ENCODE results near the gene ANKRD40.

DNA sequence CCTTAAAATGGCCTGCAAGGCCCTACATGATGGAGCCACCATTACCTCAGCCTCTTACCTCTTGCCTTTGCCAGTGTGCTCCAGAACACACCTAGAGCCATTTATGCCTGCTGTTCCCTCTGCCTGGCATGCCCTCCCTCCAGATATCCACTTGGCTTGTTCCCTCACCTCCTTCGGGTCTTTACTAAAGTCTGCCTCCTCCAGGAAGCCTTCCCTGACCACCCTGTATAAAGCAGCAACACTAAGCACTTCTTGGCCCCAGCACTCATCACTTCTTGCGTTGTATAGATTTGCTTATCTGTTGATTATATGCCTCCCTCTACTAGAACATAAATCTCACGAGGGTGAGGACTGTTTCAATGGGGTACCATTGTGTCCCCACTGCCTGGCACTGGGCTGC, 25.3 kb downstream of the ANKRD40 start:
- TF ChIP-seq, protein P1, sequence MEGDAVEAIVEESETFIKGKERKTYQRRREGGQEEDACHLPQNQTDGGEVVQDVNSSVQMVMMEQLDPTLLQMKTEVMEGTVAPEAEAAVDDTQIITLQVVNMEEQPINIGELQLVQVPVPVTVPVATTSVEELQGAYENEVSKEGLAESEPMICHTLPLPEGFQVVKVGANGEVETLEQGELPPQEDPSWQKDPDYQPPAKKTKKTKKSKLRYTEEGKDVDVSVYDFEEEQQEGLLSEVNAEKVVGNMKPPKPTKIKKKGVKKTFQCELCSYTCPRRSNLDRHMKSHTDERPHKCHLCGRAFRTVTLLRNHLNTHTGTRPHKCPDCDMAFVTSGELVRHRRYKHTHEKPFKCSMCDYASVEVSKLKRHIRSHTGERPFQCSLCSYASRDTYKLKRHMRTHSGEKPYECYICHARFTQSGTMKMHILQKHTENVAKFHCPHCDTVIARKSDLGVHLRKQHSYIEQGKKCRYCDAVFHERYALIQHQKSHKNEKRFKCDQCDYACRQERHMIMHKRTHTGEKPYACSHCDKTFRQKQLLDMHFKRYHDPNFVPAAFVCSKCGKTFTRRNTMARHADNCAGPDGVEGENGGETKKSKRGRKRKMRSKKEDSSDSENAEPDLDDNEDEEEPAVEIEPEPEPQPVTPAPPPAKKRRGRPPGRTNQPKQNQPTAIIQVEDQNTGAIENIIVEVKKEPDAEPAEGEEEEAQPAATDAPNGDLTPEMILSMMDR (IDR thresholded peaks at IDR 0.05), result no peak
- no peak for TF ChIP-seq POLR2A (IDR thresholded peaks at IDR 0.05)
